GM12874 (cell line): Measurements from ENCODE around the gene LIME1.

Experiments
- TF ChIP-seq, protein P1 (sequence below): IDR thresholded peaks from 2 replicates; pipeline ENCODE4 v1.5.1; 2011; ENCODE audit warnings: low read depth, mild to moderate bottlenecking, control low read depth, low read length, moderate library complexity; ENCODE audit not compliant: insufficient read depth

The LIME1 gene

DNA sequence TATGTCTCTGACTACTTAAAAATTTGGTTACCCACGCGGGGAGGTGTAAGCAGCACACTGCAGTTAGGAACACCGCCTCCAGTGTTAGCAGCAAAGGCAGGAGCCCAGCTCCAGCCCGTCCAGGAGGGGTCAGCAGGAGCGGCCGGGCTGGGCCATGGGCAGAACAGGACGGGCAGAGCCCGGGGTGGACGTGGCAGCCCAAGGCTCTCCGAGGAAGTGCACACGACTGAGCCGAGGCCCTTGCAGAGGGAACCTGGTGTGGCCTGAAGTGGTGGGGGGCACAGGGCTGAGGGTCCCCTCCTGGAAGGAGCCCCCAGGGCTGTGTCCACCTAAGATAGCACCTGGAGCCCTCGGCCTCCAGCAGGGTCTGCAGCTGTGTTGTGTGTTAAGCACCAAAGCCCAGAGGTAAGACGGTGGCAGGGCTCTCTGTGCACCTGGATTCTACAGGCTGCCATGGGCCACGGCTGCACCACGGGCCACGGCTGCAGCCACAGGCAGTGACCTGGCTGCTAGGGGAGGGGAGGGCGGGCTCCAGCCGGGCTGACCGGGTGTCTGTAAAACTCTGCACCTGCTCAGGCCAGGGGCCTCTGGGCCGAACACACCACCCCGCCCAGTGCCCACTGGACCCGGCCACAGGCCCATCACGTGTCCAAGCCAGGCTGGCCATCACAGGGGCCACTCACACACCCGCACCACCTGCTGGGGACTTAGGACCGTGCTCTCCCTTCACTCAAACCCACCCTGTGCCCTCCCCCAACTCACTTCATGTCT lies 9.7 kb downstream of the LIME1 start:
- TF ChIP-seq, protein P1, sequence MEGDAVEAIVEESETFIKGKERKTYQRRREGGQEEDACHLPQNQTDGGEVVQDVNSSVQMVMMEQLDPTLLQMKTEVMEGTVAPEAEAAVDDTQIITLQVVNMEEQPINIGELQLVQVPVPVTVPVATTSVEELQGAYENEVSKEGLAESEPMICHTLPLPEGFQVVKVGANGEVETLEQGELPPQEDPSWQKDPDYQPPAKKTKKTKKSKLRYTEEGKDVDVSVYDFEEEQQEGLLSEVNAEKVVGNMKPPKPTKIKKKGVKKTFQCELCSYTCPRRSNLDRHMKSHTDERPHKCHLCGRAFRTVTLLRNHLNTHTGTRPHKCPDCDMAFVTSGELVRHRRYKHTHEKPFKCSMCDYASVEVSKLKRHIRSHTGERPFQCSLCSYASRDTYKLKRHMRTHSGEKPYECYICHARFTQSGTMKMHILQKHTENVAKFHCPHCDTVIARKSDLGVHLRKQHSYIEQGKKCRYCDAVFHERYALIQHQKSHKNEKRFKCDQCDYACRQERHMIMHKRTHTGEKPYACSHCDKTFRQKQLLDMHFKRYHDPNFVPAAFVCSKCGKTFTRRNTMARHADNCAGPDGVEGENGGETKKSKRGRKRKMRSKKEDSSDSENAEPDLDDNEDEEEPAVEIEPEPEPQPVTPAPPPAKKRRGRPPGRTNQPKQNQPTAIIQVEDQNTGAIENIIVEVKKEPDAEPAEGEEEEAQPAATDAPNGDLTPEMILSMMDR: no peak

- TF ChIP-seq, protein P1: no peak
These were observed 10.4 kb downstream of the LIME1 start for GRCh38 chr20:63746751-63747315.

GRCh38 chr20:63747622-63748069 lies 11.2 kb downstream of the LIME1 start:
- TF ChIP-seq, protein P1: no peak

GRCh38 chr20:63748070-63748933 lies 11.8 kb downstream of the LIME1 start:
- TF ChIP-seq, protein P1: no peak

- TF ChIP-seq, protein P1: no peak
These were observed 12.4 kb downstream of the LIME1 start for GRCh38 chr20:63748934-63749270.

DNA sequence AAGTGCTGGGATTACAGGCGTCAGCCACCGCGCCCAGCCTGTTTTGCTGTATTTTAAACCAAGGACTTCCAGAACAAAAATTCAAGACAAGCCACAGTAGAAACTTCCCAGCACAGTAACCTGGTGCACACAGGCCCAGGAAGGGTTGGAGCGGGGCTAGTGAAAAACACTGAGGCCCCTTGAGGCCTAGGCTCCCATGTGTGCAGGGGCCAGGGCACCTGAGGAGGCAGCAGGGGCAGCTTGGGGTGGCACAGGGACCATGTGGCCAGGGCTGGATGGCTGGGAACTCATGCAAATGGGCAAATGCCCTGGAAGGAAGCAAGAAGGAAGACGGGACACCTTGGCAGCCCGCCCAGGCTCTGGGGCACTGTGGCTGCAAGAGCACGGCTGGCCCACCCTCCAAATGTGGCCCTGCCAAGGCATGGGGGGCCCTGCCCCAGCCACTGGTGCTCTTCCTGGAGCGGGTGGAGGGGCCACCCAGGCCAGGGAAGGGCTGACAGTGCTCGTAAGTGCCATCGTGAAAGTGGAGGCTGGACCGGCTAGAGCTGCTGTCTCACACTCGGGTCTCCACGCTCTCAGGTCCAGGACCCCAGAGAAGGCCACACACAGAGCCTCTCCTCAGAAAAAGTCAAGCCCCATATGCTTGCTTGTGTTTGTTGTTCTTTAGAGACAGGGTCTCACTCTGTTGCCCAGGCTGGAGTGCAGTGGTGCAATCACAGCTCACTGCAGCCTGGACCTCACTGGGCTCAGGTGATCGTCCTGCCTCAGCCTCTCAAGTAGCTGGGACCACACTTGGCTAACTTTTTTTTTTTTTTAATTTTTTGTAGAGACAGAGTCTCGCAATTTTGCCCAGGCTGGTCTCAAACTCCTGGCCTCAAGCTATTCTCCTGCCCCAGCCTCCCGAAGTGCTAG lies 13.4 kb downstream of the LIME1 start:
- TF ChIP-seq, protein P1: no peak
